GM21737 (cell line): ENCODE results near the gene MIEN1.
"Not testable (repeated sequence)": the region's sequence is repeated elsewhere in the genome, so short reads cannot be mapped to it uniquely, and the experiment has no call there.

ENCODE experiments used
- ATAC-seq: cut with Tn5 transposase; IDR thresholded peaks from one replicate; pipeline ENCODE4 v1.9.1; 2021; ENCODE audit warnings: mild to moderate bottlenecking, moderate library complexity; ENCODE audit not compliant: unreplicated experiment

The MIEN1 gene

DNA sequence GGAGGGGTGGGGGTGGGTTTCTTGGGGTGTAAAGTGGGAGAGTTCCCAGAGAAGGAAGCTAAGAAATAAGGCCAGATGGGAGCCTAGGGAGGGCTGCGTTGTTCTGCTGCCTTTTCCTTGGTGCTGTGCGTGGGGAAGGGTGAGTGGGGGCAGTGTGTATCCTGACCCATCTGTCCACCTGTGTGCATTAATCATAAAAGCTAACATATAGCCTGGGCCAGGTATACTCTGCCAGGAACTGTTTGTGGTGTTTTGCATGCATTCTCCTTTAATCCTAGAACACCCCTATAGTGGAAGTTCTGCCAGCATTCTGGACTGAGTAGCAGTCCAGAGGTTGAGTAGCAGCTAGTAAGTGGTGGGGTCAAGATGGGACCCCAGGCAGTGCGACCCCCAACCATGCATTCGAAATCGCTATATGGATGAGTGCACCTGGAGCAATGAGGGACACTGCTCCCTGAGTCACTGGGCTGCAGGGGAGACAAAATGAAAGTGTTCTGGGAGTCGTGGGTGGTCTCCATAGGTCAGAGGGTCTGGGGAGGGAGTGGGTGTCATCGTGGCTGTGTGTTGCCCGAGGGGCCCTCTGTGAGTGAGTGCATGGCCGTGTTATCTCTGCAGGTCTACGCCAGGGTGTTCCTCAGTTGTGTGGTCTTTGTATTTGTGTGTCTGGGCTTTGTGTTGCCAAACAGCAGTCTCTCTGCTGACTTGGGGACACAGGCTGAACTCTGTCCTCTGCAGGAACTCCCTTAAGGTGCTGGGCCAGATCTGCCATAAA lies 29.1 kb downstream of the MIEN1 start:
- no peak for ATAC-seq

DNA sequence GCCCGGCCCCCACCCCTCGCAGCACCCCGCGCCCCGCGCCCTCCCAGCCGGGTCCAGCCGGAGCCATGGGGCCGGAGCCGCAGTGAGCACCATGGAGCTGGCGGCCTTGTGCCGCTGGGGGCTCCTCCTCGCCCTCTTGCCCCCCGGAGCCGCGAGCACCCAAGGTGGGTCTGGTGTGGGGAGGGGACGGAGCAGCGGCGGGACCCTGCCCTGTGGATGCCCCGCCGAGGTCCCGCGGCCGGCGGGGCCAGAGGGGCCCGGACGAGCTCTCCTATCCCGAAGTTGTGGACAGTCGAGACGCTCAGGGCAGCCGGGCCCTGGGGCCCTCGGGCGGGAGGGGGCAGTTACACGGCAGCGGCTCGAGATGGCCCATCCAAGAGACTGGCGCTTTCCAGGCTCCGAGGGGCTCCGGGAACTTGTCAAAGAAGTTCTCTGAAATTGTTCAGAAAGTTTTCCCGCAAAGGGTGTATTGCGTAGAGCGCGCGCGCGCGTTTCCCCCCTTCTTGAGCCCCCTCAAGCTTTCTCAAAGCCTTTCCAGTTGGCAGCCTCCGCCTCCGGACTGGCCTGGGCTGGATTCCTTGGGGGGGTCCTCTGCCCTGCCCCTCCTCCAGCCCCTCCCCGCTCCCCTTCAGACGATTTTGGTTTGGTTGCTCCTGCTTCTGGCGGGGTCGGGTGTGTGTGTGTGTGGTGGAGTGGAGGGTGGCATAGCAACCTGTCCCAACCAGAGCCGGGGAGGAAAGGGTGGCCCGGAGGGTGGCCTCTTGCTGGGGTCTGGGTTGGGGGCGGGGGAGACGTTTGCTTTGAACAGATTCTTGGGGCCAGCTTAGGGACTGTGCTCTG lies 30.0 kb downstream of the MIEN1 start:
- no peak for ATAC-seq

DNA sequence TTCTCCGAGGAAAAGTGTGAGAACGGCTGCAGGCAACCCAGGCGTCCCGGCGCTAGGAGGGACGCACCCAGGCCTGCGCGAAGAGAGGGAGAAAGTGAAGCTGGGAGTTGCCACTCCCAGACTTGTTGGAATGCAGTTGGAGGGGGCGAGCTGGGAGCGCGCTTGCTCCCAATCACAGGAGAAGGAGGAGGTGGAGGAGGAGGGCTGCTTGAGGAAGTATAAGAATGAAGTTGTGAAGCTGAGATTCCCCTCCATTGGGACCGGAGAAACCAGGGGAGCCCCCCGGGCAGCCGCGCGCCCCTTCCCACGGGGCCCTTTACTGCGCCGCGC lies 30.5 kb downstream of the MIEN1 start, which contains the start of gene ERBB2:
Gene ERBB2, plus strand, starts transcription at position 247 of the 330 bp plus-strand sequence. CDS start 175 bp downstream, outside the sequence.
- ATAC-seq: no peak

DNA sequence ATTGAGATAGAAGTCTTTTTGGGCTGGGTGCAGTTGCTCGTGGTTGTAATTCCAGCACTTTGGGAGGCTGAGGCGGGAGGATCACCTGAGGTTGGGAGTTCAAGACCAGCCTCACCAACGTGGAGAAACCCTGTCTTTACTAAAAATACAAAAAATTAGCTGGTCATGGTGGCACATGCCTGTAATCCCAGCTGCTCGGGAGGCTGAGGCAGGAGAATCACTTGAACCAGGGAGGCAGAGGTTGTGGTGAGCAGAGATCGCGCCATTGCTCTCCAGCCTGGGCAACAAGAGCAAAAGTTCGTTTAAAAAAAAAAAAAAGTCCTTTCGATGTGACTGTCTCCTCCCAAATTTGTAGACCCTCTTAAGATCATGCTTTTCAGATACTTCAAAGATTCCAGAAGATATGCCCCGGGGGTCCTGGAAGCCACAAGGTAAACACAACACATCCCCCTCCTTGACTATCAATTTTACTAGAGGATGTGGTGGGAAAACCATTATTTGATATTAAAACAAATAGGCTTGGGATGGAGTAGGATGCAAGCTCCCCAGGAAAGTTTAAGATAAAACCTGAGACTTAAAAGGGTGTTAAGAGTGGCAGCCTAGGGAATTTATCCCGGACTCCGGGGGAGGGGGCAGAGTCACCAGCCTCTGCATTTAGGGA lies 31.0 kb downstream of the MIEN1 start:
- ATAC-seq: not testable (repeated sequence)

DNA sequence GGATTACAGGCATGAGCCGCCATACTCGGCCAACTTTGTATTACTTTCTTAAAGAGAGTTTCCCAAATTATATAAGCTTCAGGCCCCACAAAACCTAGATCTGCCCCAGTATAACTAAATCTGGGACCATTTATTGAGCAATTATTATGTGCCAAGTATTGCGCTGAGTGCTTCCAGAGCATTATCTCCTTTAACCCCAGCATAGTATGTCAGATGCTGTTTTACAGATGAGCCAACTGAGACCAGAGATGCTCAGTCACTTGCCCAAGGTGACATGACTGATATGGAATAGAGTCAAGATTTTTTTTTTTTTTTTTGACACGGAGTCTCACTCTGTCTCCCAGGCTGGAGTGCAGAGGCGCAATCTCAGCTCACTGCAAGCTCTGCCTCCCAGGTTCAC lies 32.4 kb downstream of the MIEN1 start:
- ATAC-seq: no peak

DNA sequence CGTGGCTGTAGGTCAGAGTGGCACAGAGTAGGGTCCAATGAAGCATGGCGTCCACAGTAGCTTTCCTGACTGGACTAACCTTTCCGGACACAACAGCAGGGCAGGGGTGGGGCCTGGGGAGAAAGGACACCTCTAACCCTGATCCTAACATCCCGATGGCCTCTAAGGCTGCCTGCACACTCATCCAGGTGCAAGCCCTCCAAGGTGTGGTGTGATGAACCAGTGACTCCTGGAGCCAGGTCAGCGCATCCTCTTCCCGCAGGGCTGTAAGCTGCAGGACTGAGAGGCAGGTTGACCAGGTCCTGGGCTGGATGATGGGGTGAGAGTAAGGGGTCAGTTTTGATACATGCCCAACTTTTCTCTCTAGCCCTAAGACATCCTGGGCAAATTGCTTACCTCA lies 33.6 kb downstream of the MIEN1 start:
- no peak for ATAC-seq

DNA sequence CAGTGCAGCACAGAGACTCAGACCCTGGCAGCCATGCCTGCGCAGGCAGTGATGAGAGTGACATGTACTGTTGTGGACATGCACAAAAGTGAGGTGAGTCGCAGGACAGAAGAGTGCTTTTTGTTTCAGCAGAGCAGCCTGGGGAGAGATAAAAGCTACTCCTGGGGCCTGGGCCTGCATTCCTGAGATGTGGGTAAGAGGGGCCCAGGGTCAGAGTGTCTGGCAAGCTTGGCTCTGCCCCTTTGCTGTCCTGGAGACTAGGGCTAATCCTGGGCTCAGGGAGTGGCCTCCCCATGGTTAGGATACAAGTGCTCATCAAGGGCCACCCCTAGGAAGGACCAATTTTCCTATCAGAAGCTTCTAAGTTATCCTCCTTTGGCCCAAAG lies 35.2 kb downstream of the MIEN1 start:
- no peak for ATAC-seq

DNA sequence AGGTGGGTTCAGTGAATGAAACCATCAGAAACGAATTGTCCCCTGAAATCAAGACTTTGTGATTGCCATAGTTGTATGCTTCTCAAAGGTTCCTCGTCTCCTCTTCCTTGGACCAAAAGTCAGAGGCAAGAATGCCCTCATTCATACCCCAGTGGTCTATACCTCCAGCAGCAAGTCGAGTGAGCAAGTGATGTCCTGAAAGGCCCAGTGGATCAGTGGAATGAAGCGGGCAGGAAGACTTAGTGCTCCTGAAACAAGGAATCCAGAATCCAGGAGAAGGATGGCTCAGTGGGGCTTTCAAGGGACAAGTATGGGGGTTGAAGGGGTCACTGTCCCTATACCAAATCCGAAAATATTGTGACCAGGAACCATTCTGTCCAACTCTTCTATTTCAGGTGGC lies 35.7 kb downstream of the MIEN1 start:
- no peak for ATAC-seq

DNA sequence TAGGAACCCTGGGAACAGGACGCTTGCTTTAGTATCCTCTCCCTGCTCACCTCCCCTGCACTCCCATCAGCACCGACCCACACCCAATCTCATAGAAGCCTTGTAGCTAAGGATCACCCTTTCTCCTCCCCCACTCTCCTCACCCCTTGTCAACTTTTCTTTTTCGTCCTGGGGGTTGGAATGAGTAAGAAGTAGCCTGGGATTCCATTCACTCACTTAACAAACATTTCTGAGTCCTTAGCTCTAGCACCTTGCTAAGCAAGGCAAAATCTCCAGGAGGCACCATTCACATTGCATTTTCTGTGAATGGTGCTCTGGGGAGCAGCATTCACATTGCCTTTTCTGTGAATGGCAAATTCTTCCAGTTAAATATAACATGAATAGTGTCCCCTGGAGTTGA lies 41.4 kb downstream of the MIEN1 start:
- ATAC-seq: no peak

DNA sequence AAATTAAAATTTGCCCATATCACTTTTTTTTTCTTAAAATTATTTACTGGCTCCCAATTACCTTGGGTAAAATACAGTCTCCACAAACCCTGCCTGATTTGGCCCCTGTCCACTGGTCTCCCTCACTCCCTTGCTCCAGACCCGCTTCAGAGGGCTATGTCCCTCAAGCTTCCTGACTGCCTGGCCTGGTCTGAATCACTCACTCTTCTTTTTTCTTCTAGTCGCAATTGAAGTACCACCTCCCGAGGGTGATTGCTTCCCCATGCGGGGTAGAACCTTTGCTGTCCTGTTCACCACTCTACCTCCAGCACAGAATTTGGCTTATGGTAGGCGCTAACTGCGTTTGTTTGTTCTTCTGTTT lies 41.9 kb downstream of the MIEN1 start:
- no peak for ATAC-seq

DNA sequence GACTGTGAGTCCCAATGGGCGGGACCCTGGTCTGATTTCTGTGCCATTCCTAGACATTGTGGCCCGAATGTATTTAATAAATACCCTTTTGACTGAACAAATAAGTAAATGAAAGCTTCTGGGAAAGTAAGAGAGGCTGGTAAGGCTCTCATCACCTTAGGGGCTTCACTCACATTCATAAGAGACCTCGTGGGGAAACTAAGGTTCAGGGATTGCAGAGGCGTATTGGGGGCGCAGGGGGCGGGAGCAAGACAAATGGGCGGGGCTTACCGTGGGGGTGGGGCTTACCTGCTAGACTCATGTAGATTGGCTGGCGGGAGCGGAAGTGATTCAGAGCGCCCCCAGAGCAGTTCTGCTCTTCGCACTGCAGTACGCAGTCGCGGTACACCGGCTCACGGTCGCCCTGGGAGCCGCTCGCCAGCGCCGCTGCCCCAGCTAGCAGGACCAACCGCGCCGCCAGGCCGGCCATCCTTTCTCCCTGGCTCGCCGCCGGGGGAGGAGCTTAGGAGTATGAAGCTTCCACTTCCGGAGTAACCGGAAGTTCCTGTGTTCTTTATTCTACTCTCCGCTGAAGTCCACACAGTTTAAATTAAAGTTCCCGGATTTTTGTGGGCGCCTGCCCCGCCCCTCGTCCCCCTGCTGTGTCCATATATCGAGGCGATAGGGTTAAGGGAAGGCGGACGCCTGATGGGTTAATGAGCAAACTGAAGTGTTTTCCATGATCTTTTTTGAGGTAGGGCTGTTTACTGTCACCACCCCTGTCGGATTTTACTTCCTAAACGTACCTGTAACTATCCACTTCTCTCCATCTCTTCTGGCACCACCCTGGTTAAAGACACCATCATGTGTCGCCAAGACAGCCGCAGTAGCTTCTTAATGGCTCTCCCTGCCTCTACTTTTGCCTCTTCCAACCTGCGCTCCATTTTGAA lies 42.5 kb downstream of the MIEN1 start, which contains the start of gene PGAP3:
Gene PGAP3, minus strand, starts transcription at position 512 of the 929 bp plus-strand sequence. Its CDS starts 43 bp downstream, at position 469.
- ATAC-seq: peak; percentile 76

DNA sequence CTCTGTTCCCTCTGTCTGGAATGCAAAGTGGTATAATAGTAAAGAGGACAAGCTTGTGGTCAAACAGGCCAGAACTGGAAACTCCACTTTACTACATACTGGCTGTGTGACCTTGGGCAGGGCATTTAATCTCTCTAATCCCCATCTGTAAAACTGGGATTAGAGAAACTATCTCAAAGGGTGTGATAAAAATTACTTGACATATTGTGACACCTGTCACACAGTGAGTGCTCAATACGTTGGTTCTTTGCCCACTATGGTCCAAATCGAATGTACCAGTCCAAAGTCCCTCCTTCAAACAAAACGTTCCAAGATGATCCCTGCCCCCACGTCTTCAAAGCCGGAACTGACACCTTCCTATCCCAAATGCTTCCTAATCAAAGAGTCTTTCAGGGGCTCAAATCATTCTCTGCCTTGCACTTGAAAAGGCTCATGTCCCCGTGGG lies 43.2 kb downstream of the MIEN1 start:
- no peak for ATAC-seq

DNA sequence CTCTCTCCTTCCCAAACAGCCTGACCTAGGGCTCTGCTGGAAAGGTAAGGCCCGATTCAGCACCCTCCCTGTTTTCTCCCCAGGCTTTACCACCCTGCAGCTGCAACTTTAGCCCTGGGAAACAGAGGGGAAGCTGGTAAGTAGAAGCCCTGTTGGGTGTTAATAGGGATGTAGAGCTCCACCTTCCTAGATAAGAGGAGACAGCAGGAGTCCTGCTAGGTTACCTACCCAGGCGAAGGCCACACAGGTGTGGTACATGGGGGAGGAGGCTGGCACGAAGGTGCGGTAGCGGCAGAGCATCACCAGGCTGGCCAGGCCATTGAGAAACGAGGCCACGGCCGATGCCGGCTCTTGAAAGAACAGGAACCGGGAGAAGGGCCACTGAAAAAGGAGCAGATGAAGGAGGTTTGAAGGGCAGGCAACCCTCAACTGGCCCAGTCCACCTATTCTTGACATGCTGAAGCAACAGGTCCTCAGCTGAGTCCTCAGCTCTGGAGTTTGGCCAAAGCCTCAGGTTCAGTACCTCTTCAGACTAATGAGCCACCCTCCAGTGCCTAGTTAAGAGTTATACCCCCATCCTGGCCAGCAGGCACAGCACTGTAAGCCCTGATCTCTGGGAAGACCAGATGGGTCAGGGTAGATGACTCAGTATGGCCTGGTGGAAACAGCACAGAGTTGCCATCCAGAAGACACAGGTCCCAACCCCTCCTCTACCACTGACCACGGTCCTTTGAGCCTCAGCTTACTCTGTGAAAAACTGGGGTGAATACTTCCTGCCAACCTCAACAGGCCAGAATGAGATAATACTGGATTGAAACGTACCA lies 45.8 kb downstream of the MIEN1 start:
- ATAC-seq: no peak

DNA sequence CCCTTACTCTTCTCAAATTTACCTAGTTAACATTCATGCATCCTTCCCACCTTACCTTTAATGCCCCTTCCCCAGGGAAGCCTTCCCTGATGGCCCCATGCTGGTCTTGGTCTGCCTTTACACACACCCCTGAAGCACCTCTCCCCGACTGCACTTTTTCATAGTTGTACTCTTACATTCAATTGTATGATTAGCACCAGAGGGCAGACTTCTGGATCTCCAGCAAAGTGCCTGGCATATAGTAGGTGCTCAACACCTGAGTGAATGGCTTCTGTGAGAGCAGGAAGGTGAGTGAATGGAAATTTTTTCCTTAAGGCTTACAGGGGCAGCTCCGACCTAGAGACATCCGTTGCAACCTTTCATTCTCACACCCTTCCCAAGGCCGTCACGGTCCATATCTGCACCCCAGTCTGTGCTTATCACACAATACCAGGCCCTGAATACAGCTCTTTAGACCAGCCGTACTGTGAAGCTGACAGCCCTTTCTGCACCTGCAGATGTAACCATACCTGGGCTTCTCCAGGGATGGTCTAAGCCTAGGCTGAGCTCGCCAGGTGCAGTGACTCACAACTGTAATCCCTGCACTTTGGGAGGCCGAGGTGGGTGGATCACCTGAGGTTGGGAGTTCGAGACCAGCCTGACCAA lies 46.9 kb downstream of the MIEN1 start:
- no peak for ATAC-seq

DNA sequence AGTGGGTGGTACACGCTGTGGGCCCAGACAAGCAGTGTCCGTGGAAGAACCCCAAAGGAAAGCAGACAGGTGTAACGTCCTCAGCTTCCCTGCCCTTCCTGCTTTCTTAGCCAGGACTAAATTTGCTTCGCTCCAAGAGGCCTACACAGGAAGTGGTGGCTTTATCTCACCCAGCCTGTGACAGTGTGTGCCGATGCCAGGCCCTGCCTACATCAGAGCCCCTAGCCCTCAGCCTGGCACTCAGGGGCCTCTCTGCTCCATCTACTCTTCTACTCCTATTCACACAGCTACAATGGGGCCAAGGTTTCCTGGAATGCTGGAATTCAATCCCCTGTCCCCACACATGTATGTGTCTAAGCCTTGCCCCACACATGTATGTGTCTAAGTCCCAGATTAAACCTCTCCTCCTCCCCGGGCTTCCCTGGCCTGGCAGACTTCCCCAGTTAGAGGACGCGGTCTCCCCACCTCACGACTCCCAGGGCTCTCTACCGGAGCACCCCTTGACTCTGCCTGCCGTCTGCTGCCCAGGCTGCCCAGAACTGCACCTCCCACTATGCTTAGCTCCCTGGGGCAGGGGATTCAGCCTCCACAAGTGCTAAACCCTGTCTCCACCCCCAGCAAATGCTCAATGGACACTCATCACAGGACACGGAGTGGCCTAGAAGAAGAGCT lies 50.7 kb downstream of the MIEN1 start:
- no peak for ATAC-seq
